Stimulated activated CD4-positive, alpha-beta T cell treated with anti-CD3 and anti-CD28 coated beads, Interleukin-4, amount 100 ng/mL, for 24 hours (primary cell): ENCODE results near the gene ATP2B1.

ENCODE experiments used
- DNase-seq: peaks from one replicate; pipeline ENCODE4 v3.0.0-alpha.2; 2020

Gene ATP2B1

GRCh38 chr12:89650239-89650638, 58.4 kb downstream of the ATP2B1 start:
- DNase-seq: no peak

GRCh38 chr12:89649820-89650219, 58.8 kb downstream of the ATP2B1 start:
- DNase-seq: no peak

- DNase-seq: no peak
Measured at GRCh38 chr12:89649139-89649538, 59.5 kb downstream of the ATP2B1 start.

GRCh38 chr12:89648211-89648930, 60.3 kb downstream of the ATP2B1 start:
- DNase-seq: no peak

- no peak for DNase-seq
Measured at GRCh38 chr12:89645434-89645833, 63.2 kb downstream of the ATP2B1 start.

- DNase-seq: no peak
Measured at GRCh38 chr12:89642959-89643358, 65.7 kb downstream of the ATP2B1 start.

- no peak for DNase-seq
Measured at GRCh38 chr12:89636776-89637160, 71.9 kb downstream of the ATP2B1 start.

GRCh38 chr12:89636052-89636775, 72.4 kb downstream of the ATP2B1 start:
- no peak for DNase-seq

GRCh38 chr12:89634508-89634907, 74.1 kb downstream of the ATP2B1 start:
- no peak for DNase-seq

- DNase-seq: no peak
Measured at GRCh38 chr12:89632778-89633177, 75.9 kb downstream of the ATP2B1 start.

GRCh38 chr12:89622115-89622514, 86.5 kb downstream of the ATP2B1 start:
- DNase-seq: no peak

GRCh38 chr12:89621521-89621920, 87.1 kb downstream of the ATP2B1 start:
- DNase-seq: no peak

GRCh38 chr12:89619764-89620163, 88.9 kb downstream of the ATP2B1 start:
- DNase-seq: no peak

GRCh38 chr12:89618113-89618862, 90.3 kb downstream of the ATP2B1 start:
- no peak for DNase-seq

- no peak for DNase-seq
Measured at GRCh38 chr12:89610366-89610765, 98.3 kb downstream of the ATP2B1 start.

- DNase-seq: no peak
Measured at GRCh38 chr12:89603678-89604077, 105.0 kb downstream of the ATP2B1 start.

- no peak for DNase-seq
Measured at GRCh38 chr12:89597770-89598169, 110.9 kb downstream of the ATP2B1 start.

GRCh38 chr12:89597210-89597609, 111.4 kb downstream of the ATP2B1 start:
- DNase-seq: no peak

- no peak for DNase-seq
Measured at GRCh38 chr12:89593873-89594272, 114.8 kb downstream of the ATP2B1 start.

GRCh38 chr12:89593233-89593632, 115.4 kb downstream of the ATP2B1 start:
- DNase-seq: no peak

- DNase-seq: no peak
Measured at GRCh38 chr12:89589753-89590152, 118.9 kb downstream of the ATP2B1 start.

- DNase-seq: no peak
Measured at GRCh38 chr12:89578499-89578898, 130.1 kb downstream of the ATP2B1 start.

- DNase-seq: no peak
Measured at GRCh38 chr12:89576572-89577220, 131.9 kb downstream of the ATP2B1 start.
